GM21786 (cell line): ENCODE measurements around the gene ZACN.
"Not testable (repeated sequence)": the region's sequence is repeated elsewhere in the genome, so short reads cannot be mapped to it uniquely, and the experiment has no call there.

Source experiments
- ATAC-seq: cut with Tn5 transposase; IDR thresholded peaks from one replicate; pipeline ENCODE4 v1.9.1; 2021; ENCODE audit not compliant: unreplicated experiment

The ZACN gene

GRCh38 chr17:76053246-76054111 is 25.5 kb upstream of the ZACN start:
- ATAC-seq = no peak

GRCh38 chr17:76054112-76054476 is 24.9 kb upstream of the ZACN start:
- no peak for ATAC-seq

- ATAC-seq = no peak
These were observed 22.1 kb upstream of the ZACN start for GRCh38 chr17:76056882-76057281.

GRCh38 chr17:76058264-76058663 is 20.7 kb upstream of the ZACN start:
- ATAC-seq = not testable (repeated sequence)

GRCh38 chr17:76063875-76064546 is 15.0 kb upstream of the ZACN start:
- no peak for ATAC-seq

- ATAC-seq = no peak
These were observed 13.2 kb upstream of the ZACN start for GRCh38 chr17:76065775-76066174.

GRCh38 chr17:76071531-76072147 is 7.3 kb upstream of the ZACN start:
- no peak for ATAC-seq

GRCh38 chr17:76072148-76072858 is 6.7 kb upstream of the ZACN start, which contains the start of gene SRP68:
Gene SRP68 (minus strand): TSS chr17:76072517. CDS start chr17:76072491, 26 bp downstream.
- ATAC-seq = peak; percentile 92

GRCh38 chr17:76074390-76075363 is 4.3 kb upstream of the ZACN start, which contains the start of gene GALR2:
Gene GALR2 (plus strand): TSS chr17:76074781. CDS start chr17:76074884, 103 bp downstream.
- no peak for ATAC-seq

GRCh38 chr17:76075364-76076145 is 3.4 kb upstream of the ZACN start:
- ATAC-seq = no peak

GRCh38 chr17:76076146-76076764 is 2.7 kb upstream of the ZACN start:
- ATAC-seq = no peak

GRCh38 chr17:76076765-76077583 is 2.0 kb upstream of the ZACN start:
- ATAC-seq = no peak

- ATAC-seq = no peak
These were observed 1.3 kb upstream of the ZACN start for GRCh38 chr17:76077584-76078110.

GRCh38 chr17:76078370-76078769 is 612 bp upstream of the ZACN start:
- ATAC-seq = not testable (repeated sequence)

- ATAC-seq = no peak
These were observed 563 bp downstream of the ZACN start for GRCh38 chr17:76079535-76079955.

- no peak for ATAC-seq
These were observed 1.2 kb downstream of the ZACN start for GRCh38 chr17:76079956-76080767.
